H9 (cell line): Measurements from ENCODE around the gene IL10RA. TPM values are rescaled to one million over a fixed set of nuclear protein-coding genes. Genes with fewer than 3 reads are reported as not detected.

ENCODE experiments used
- DNase-seq: peaks from one replicate; pipeline ENCODE4 v3.0.0-alpha.2; 2017
- H2AFZ ChIP-seq: one replicate; pipeline ENCODE4 v1.6.1; 2013; ENCODE audit warnings: mild to moderate bottlenecking, low read length, control low read depth, moderate library complexity
- H2AK5ac ChIP-seq: 2 replicates; pipeline ENCODE4 v1.6.1; 2013; ENCODE audit warnings: low read length, control low read depth, mixed read lengths; ENCODE audit not compliant: insufficient read length
- H2BK120ac ChIP-seq: one replicate; pipeline ENCODE4 v1.6.1; 2013; ENCODE audit warnings: low read depth, mild to moderate bottlenecking, low read length, control low read depth, inconsistent platforms; ENCODE audit not compliant: poor library complexity, severe bottlenecking
- H2BK12ac ChIP-seq: 2 replicates; pipeline ENCODE4 v1.6.1; 2013; ENCODE audit warnings: low read length, control low read depth, mixed read lengths, low read depth; ENCODE audit not compliant: insufficient read length
- H2BK15ac ChIP-seq: 2 replicates; pipeline ENCODE4 v1.6.1; 2013; ENCODE audit warnings: low read depth, low read length, control low read depth
- H2BK20ac ChIP-seq: one replicate; pipeline ENCODE4 v1.6.1; 2013; ENCODE audit warnings: low read depth, mild to moderate bottlenecking, low read length, control low read depth, inconsistent platforms; ENCODE audit not compliant: poor library complexity, severe bottlenecking
- H2BK5ac ChIP-seq: 2 replicates; pipeline ENCODE4 v1.6.1; 2013; ENCODE audit warnings: low read length, control low read depth, mixed read lengths; ENCODE audit not compliant: insufficient read length
- H3K14ac ChIP-seq: 2 replicates; pipeline ENCODE4 v1.6.1; 2013; ENCODE audit warnings: low read length, control low read depth; ENCODE audit not compliant: insufficient read depth
- H3K18ac ChIP-seq: 2 replicates; pipeline ENCODE4 v1.6.1; 2013; ENCODE audit warnings: low read depth, mild to moderate bottlenecking, mixed read lengths, low read length, control low read depth; ENCODE audit not compliant: insufficient read length
- H3K23ac ChIP-seq: 2 replicates; pipeline ENCODE4 v1.6.1; 2013; ENCODE audit warnings: low read length, control low read depth, mixed read lengths, low read depth; ENCODE audit not compliant: insufficient read length
- H3K23me2 ChIP-seq: 2 replicates; pipeline ENCODE4 v1.6.1; 2013; ENCODE audit warnings: low read depth, mild to moderate bottlenecking, mixed read lengths, low read length, control low read depth; ENCODE audit not compliant: insufficient read length, poor library complexity, severe bottlenecking
- H3K27ac ChIP-seq: 2 replicates; pipeline ENCODE4 v1.5.1; 2013; ENCODE audit warnings: low read length, control low read depth, mixed read lengths, low read depth; ENCODE audit not compliant: insufficient read length
- H3K27me3 ChIP-seq: 2 replicates; pipeline ENCODE4 v1.6.1; 2013; ENCODE audit warnings: low read length, control low read depth, inconsistent platforms; ENCODE audit not compliant: insufficient read depth
- H3K4ac ChIP-seq: 2 replicates; pipeline ENCODE4 v1.6.1; 2013; ENCODE audit warnings: low read depth, mild to moderate bottlenecking, control low read depth, inconsistent platforms, low read length, moderate library complexity
- H3K4me1 ChIP-seq: 2 replicates; pipeline ENCODE4 v1.6.1; 2013; ENCODE audit warnings: low read length, control low read depth, inconsistent platforms; ENCODE audit not compliant: insufficient read depth
- H3K4me2 ChIP-seq: 2 replicates; pipeline ENCODE4 v1.6.1; 2013; ENCODE audit warnings: low read length, control low read depth, mixed read lengths; ENCODE audit not compliant: insufficient read length, insufficient read depth
- H3K56ac ChIP-seq: 2 replicates; pipeline ENCODE4 v1.6.1; 2013; ENCODE audit warnings: low read depth, mild to moderate bottlenecking, mixed read lengths, low read length, control low read depth; ENCODE audit not compliant: insufficient read length
- H3K79me1 ChIP-seq: 2 replicates; pipeline ENCODE4 v1.6.1; 2013; ENCODE audit warnings: low read depth, mild to moderate bottlenecking, moderate library complexity, low read length, control low read depth, inconsistent platforms; ENCODE audit not compliant: insufficient read depth, poor library complexity, severe bottlenecking
- H3K79me2 ChIP-seq: 2 replicates; pipeline ENCODE4 v1.6.1; 2013; ENCODE audit warnings: low read length, control low read depth, inconsistent platforms; ENCODE audit not compliant: insufficient read depth
- H3K9ac ChIP-seq: 2 replicates; pipeline ENCODE4 v1.6.1; 2013; ENCODE audit warnings: low read length, control low read depth, mixed read lengths; ENCODE audit not compliant: insufficient read length; ENCODE audit errors: extremely low read depth
- H3K9me3 ChIP-seq: one replicate; pipeline ENCODE4 v1.6.1; 2013; ENCODE audit warnings: low read depth, low read length, inconsistent platforms; ENCODE audit not compliant: control insufficient read depth
- H3T11ph ChIP-seq: one replicate; pipeline ENCODE4 v1.6.1; 2013; ENCODE audit warnings: mild to moderate bottlenecking, low read length, control low read depth, inconsistent platforms
- H4K20me1 ChIP-seq: one replicate; pipeline ENCODE4 v1.6.1; 2013; ENCODE audit not compliant: control insufficient read depth, insufficient read length, insufficient read depth
- H4K5ac ChIP-seq: 2 replicates; pipeline ENCODE4 v1.6.1; 2013; ENCODE audit warnings: low read depth, mild to moderate bottlenecking, mixed read lengths, low read length, control low read depth; ENCODE audit not compliant: insufficient read length
- H4K8ac ChIP-seq: replicated peaks from 2 replicates; pipeline ENCODE4 v1.6.1; 2013; ENCODE audit warnings: low read length, control low read depth, mixed read lengths, low read depth; ENCODE audit not compliant: insufficient read length
- H4K91ac ChIP-seq: 2 replicates; pipeline ENCODE4 v1.6.1; 2013; ENCODE audit warnings: low read depth, mild to moderate bottlenecking, moderate library complexity, mixed read lengths, low read length, control low read depth; ENCODE audit not compliant: insufficient read length
- H3K27ac Mint-ChIP-seq, 3 experiments: 2 replicates in 2 of 3; 3 replicates in 1 of 3; pipeline ENCODE4 v1.8.0; 2020 to 2021; ENCODE audit warnings: mixed read lengths in 3 of 3, mild to moderate bottlenecking in 1 of 3, moderate library complexity in 1 of 3
- H3K27me3 Mint-ChIP-seq: 2 replicates; pipeline ENCODE4 v1.8.0; 2021; ENCODE audit warnings: low read depth, mild to moderate bottlenecking, moderate library complexity, mixed read lengths
- H3K36me3 Mint-ChIP-seq, 3 experiments: 2 replicates in 2 of 3; 3 replicates in 1 of 3; pipeline ENCODE4 v1.8.0; 2020 to 2021; ENCODE audit warnings: low read depth in 3 of 3, mixed read lengths in 3 of 3; ENCODE audit not compliant: insufficient read depth in 1 of 3
- H3K4me1 Mint-ChIP-seq, 2 experiments: 2 replicates each; pipeline ENCODE4 v1.8.0; 2020; ENCODE audit warnings: mixed read lengths in 2 of 2
- H3K4me3 Mint-ChIP-seq, 2 experiments: 2 replicates in 1 of 2; 3 replicates in 1 of 2; pipeline ENCODE4 v1.8.0; 2020 to 2021; ENCODE audit warnings: mild to moderate bottlenecking in 2 of 2, mixed read lengths in 2 of 2, moderate library complexity in 1 of 2
- H3K9me3 Mint-ChIP-seq, 2 experiments: 2 replicates in 1 of 2; 3 replicates in 1 of 2; pipeline ENCODE4 v1.8.0; 2020; ENCODE audit warnings: mild to moderate bottlenecking in 2 of 2, mixed read lengths in 2 of 2, moderate library complexity in 1 of 2
- WGBS: extraction: QIAGEN DNeasy Blood & Tissue Kit; methylation state at CpG from one replicate; pipeline ENCODE4 v1.1.7; 2013; ENCODE audit warnings: missing lambda C conversion rate, low lambda C conversion rate, mixed read lengths; ENCODE audit not compliant: insufficient read length; ENCODE audit errors: extremely low coverage; 5-methylcytosine and 5-hydroxymethylcytosine counted together
- total RNA-seq: library from RNA; stranded (reverse); gene quantifications from 2 replicates; pipeline ENCODE4 v1.2.1, GENCODE V29; 2021
- TF ChIP-seq, protein P1 (sequence below): fragments of 200-600 bp; sonication (generic); conservative IDR thresholded peaks from 3 replicates; pipeline ENCODE4 v1.8.0; 2021; ENCODE audit warnings: antibody characterized with exemption, mild to moderate bottlenecking

Gene IL10RA
- total RNA-seq, 1 experiment from 2014 or later: not detected

DNA sequence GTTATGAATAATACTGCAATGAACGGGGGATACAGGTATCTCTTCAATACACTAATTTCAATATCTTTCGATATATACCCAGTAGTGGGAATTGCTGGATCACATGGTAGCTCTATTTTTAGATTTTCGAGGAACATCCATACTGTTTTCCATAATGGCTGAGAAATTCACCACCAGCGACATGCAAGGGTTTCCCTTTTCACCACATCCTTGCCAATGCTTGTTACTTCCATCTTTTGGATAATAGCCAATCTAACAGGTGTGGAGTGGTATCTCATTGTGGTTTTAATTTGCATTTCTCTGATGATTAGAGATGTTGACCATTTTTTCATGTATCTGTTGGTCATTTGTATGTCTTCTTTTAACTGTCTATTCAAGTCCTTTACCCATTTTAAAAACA, 5.9 kb downstream of the IL10RA start:
- no peaks in the 10 kb centered on the region for H3K79me2 ChIP-seq
- H4K91ac ChIP-seq: no peak overlapping the region
- no peak overlapping the region for H4K8ac ChIP-seq
- no peaks in the 10 kb centered on the region for H3K79me1 ChIP-seq
- Mint-ChIP-seq H3K27ac (no peak overlapping the region), H3K4me3 (no peak overlapping the region), H3K9me3 (no peaks in the 10 kb centered on the region), H3K4me1 (peaks cover 3 to 11% of the 10 kb centered on the region in 2 experiments; a peak in 3 of 4 replicates), H3K36me3 (no peaks in the 10 kb centered on the region; a peak in 1 of 7 replicates), H3K27me3 (peaks cover 36% of the 10 kb centered on the region)
- no peak overlapping the region for H3K14ac ChIP-seq
- no peak overlapping the region for H4K5ac ChIP-seq
- no peak overlapping the region for H2AK5ac ChIP-seq
- no peak overlapping the region for H2BK12ac ChIP-seq
- H3K27me3 ChIP-seq: peaks cover 8% of the 10 kb centered on the region; the same call in 1 of the 2 replicates
- H4K20me1 ChIP-seq: no peaks in the 10 kb centered on the region
- no peak overlapping the region for H2BK20ac ChIP-seq
- no peak overlapping the region for H2BK15ac ChIP-seq
- H3K18ac ChIP-seq: no peak overlapping the region
- no peak overlapping the region for H2AFZ ChIP-seq
- no peak overlapping the region for H2BK120ac ChIP-seq
- no peak for DNase-seq
- H3K23ac ChIP-seq: no peak overlapping the region
- H3K4ac ChIP-seq: no peak overlapping the region
- no CpG with 5 or more reads among the region's 4 CpGs for WGBS
- H3K4me1 ChIP-seq: no peaks in the 10 kb centered on the region; the same call in 1 of the 2 replicates
- no peak overlapping the region for H3K4me2 ChIP-seq
- no peak overlapping the region for H3K9ac ChIP-seq
- H2BK5ac ChIP-seq: no peak overlapping the region
- H3K23me2 ChIP-seq: no peaks in the 10 kb centered on the region
- H3K56ac ChIP-seq: no peak overlapping the region
- TF ChIP-seq, protein P1, sequence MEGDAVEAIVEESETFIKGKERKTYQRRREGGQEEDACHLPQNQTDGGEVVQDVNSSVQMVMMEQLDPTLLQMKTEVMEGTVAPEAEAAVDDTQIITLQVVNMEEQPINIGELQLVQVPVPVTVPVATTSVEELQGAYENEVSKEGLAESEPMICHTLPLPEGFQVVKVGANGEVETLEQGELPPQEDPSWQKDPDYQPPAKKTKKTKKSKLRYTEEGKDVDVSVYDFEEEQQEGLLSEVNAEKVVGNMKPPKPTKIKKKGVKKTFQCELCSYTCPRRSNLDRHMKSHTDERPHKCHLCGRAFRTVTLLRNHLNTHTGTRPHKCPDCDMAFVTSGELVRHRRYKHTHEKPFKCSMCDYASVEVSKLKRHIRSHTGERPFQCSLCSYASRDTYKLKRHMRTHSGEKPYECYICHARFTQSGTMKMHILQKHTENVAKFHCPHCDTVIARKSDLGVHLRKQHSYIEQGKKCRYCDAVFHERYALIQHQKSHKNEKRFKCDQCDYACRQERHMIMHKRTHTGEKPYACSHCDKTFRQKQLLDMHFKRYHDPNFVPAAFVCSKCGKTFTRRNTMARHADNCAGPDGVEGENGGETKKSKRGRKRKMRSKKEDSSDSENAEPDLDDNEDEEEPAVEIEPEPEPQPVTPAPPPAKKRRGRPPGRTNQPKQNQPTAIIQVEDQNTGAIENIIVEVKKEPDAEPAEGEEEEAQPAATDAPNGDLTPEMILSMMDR: no peak
- no peak overlapping the region for H3K27ac ChIP-seq
- H3K9me3 ChIP-seq: no peaks in the 10 kb centered on the region
- H3T11ph ChIP-seq: no peak overlapping the region
